ENCODE measurements around the gene SLIT1.

Gene SLIT1

DNA sequence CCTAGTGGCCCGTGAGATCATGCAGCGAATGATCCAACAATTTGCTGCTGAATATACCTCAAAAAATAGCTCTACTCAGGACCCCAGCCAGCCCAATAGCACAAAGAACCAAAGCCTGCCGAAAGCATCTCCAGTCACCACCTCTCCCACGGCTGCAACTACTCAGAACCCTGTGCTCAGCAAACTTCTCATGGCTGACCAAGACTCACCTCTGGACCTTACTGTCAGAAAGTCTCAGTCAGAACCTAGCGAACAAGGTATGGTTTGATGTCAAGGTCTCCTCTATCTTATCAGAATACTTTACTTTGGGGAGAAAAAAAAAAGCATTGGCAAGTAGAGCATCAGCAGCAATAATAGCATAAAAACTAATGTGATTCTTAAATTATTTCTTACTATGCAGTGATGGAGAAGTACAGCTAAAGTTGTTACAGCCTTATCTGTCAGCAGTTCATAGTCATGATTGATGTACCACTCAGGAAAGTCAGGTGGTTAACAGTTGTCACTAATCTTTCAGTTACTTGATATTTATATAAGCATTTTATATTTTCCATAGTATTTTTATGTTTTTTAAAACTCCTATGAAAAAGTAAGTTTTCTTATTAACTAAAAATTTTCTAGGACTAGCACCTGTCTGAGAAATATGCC, 236.6 kb downstream of the SLIT1 start:
- no peak for DNase-seq
